GM21447 (cell line): ENCODE measurements around the gene VWA5B1.

Source experiments
- ATAC-seq: cut with Tn5 transposase; IDR thresholded peaks from one replicate; pipeline ENCODE4 v1.9.1; 2021; ENCODE audit not compliant: unreplicated experiment

The VWA5B1 gene

GRCh38 chr1:20345419-20345818 lies 54.7 kb downstream of the VWA5B1 start:
- no peak for ATAC-seq

DNA sequence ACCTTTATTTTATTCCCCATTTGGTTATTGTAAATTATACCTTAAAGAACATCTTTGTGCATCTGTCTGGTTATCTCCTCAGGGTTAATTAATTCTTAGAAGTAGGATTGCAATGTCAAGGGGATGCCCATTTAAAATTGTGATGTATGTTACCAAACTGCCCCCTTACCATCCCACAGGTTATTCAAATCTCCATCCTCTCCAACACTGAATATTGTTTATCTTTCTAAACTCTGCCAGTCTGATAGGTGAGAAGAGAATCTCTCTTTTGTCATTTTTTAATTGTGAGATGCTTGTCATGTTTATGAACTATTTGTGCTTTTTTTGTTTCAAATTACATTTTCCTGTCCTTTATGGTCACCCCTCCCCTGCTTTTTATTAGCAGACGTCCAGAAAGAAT lies 55.8 kb downstream of the VWA5B1 start:
- ATAC-seq, result no peak

- ATAC-seq, result no peak
Measured at GRCh38 chr1:20347699-20348098, 57.0 kb downstream of the VWA5B1 start.

GRCh38 chr1:20348326-20348915 lies 57.7 kb downstream of the VWA5B1 start:
- no peak for ATAC-seq

GRCh38 chr1:20349561-20349960 lies 58.9 kb downstream of the VWA5B1 start:
- ATAC-seq, result no peak

GRCh38 chr1:20349971-20350370 lies 59.3 kb downstream of the VWA5B1 start:
- ATAC-seq, result no peak

DNA sequence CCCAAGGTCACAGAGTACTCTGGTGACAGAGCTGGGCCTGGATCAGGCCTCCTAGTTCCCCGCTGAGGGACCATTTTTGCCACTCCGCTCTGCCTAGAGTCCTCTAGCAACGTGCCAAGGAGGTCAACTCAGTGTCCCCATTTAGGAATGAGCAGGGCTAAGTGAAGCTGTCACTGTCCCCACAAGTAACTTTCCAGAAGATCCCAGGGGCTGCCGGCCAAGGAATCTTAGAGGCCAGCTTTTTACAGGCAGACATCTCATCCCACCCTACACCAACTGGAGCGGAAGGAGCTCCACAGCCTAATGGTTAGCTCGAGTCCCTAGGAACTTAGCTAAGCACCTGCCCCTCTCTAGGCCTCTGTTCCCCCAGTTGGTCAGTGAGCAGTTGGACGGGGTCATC lies 59.7 kb downstream of the VWA5B1 start:
- no peak for ATAC-seq

GRCh38 chr1:20351911-20352701 lies 61.4 kb downstream of the VWA5B1 start:
- ATAC-seq, result no peak

- ATAC-seq, result no peak
Measured at GRCh38 chr1:20353836-20354235, 63.2 kb downstream of the VWA5B1 start.

DNA sequence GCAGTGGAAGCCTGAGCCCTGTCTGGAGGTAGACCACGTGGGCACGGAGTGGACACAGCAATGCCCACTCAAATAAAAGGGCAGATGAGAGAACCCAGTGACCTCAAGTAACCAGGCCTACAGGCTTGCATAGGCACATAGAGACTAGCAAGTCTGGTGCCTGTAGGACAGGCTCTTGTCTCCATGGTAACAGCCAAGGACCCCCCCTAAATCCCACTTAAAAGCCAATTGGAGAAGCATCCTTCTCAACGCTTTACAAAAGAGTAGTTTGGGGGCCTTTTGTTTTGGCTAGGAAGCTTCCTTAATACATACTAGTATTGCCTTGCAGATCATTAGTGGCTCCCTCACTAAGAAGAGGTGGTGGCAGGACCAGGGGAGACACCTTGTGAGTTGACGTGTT lies 63.9 kb downstream of the VWA5B1 start:
- ATAC-seq, result no peak

DNA sequence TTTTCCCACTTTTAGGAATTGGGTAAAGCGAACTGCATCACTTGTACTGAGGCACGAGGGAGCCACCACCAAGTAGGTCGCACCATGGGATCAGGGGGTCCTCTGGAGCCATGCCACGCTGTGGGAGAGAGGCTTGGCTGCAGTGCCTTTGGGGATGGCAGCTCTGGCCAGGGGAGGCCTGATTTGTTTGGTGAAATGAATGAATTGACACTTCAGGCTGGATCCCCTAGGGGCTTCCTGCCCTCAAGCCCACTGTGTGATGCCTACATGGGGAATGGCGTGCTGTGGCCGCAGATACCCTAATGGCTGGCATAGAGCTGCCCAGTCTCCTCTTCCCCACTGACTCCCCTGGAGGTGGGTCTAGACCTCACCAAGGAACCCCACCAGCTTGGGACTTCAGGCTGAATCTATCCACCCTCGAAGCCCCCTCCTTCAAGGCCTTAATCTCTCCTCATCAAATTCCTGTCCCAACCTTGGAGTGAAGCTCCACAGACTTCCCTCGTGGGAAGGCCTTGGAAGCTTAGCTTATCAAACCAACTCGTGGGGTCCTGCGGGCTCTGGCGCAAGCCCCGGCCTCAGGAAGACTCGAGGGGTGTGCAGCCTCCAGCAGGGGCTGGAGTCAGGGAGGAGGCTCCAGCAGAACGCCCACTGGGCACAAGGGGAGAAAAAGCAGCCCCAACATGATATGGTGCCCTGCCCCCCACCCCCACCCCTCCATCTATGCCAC lies 64.6 kb downstream of the VWA5B1 start:
- ATAC-seq, result no peak

DNA sequence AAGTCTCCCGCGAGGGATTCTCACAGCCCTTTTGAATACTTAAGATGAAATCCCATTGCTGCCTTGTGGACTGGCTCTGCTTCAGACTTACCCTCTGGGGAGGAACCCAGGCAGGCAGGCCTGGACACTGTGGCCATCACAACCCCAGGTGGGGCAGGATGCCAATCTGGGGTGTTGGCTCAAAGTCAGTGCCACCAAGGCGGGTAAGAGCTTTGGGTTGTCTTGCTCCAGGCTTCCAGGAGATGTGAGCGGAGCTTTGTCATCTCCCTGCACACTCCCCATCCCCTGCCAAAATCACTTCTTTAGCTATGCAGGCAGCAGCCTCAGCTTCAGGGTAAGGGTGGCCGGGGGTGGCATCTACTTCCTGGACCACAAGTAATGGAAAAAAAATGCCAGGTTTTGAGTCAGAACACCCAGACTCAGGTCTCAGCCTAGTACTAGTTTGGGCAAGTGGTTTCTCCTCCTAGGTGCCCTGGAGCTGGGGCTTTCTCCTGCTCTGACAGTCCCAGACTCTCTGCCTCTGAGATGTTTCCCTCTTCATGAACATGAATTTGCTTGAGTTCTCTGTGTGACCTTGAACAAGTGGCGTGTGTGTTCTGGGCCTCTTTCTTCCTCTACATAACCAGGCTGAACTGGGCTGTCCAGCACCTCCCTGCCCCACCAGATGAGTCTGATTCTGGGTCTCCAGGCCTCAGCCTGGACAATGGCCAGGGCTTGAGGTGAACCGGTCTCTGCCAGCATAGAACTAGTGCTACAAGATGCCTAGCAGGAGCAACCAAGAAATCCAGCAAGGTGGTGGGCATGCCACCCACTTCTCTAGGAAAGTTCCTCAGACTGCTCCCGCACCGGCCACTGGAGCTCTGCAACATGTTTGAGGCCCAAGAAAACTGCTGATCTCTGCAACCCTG lies 65.4 kb downstream of the VWA5B1 start:
- ATAC-seq, result no peak

DNA sequence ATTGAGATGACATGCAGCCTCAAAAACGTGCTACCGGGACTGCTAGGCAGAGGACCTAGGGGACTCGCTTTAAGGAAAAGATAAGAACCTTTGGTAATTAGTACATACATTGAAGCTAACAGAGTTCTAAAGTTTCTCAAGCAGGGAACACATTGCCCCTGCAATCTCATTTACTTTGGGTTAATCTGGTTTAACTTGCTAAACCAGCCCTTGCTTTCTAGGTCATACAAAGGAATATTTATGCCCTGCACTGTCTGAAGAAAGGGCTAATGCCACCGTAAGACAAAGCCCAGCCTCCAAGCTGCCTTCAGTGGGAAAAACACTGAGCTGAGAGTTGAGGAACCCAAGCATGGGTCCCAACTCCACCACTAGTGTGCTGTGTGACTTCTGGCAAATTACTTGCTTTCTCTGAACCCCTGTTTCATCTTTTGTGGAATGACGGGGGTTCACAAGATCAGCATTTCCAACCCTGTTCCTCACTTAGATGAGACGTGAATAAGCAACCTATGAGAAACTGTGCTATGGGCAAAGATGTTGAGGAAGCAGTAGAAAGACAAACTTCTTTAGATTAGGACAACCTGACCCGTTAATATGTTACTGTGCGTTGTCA lies 66.3 kb downstream of the VWA5B1 start:
- no peak for ATAC-seq

- ATAC-seq, result no peak
Measured at GRCh38 chr1:20357796-20358195, 67.1 kb downstream of the VWA5B1 start.

GRCh38 chr1:20358761-20359263 lies 68.1 kb downstream of the VWA5B1 start:
- ATAC-seq, result no peak

DNA sequence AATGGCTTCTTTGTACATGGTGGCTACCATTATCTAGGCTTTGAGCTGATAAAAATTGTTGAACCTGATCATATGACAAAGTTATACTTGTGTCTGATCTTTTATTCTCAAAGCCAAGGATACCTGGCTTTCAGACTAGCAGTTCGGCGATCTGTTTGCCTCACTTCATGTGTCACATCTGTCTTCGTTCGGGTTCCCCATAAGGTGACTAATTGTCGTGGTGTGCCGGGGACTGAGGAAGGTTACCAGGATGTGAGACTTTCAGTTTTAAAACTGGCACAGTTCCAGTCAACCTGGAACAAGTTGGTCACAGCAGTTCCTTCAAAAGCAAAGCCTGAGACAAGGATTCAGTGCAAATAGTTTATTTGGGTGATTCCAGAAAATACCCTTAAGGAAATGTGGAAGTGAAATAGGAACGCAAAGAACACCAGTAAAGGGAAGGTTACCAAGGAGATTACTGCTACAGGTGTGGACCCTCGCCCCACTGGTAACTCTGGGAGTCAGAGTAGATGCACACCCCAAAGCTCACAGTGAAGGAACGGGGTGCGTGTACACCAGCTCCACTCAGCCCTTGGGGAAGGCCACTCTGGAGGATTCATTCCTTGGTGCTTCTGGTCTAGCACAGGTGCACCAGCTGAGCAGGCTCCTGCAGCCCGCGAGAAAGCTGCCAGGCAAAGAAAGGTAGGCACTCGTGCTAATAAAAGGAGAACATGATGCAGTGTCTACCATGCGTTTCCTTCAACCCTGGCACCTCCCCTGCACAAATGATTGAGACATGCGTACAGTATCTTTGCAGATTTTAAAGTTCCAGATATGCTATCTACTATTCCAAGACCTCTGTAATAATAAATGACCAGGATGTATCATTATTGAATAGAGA lies 69.0 kb downstream of the VWA5B1 start:
- no peak for ATAC-seq

- no peak for ATAC-seq
Measured at GRCh38 chr1:20361401-20361800, 70.7 kb downstream of the VWA5B1 start.

DNA sequence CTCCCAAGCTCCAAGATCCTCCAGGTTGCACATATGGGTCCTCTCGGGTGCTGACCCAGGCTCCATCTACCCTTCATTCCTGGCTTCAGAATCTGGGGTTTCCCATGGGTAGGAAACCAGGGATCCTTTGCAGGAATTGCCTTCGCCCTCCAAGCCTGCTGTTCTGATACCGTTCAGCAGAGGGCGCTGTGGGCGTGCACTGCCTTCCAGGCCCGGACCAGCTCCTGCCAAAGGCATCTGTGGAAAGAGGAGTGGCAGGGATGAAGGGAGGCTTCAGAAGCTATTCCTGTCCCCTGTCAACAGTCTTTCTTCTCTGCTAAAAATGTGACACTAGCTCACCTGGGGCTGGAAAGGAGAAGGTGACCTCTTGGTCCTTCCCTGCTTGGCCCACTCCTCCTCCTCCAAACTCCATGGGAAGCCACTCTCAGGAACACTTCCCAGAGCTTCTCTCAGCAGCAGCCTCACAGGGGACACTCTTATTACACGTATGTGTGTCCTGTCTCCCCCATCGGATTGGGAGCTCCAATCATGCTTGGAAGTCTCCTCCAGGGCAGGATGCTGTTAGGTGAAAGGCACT lies 71.2 kb downstream of the VWA5B1 start:
- ATAC-seq, result no peak

DNA sequence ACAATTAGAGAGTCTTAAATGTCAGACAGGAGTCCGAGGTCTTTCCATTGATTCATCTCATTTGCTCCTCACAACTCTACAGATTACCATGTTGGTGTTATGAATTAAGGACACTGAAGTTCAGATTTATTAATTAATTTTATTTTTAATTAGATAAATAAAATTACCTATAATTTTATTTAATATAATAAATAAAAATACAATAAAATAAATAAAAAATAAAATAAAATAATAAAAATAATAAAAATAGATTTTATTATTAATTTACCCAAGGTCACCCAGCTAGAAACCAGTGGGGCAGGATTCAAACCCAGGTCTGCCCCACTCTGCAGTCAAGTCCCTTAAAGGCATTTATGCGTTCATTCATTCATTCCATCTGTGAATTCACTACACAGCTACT lies 72.2 kb downstream of the VWA5B1 start:
- no peak for ATAC-seq
